ENCODE results near the gene PIGL.

DNA sequence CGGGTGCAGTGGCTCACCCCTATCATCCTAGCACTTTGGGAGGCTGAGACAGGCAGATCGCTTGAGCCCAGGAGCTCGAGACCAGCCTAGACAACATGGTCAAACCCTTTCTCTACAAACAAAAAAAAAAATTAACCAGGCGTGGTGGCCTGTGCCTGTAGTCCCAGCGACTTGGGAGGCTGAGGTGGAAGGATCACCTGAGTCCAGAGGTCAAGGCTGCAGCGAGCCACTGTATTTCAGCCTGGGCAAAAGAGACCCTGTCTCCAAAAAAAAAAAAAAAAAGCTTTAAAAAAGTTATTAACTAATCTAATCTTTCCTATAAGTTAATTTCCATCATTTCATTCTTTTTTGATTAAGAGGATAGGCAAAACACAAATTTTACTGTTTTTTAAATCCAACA lies 4.2 kb upstream of the PIGL start:
- TF ChIP-seq GATA3 (IDR thresholded peaks at IDR 0.05; ENCODE audit: low read depth, low read length) (no peak), GATA2 (IDR thresholded peaks at IDR 0.05; ENCODE audit: low read depth, low read length) (no peak)
